Neural cell (in vitro differentiated cells): ENCODE measurements around the gene COL4A2.

ENCODE experiments used
- EP300 ChIP-seq: fragments of 450-650 bp; conservative IDR thresholded peaks from 2 replicates; pipeline ENCODE4 v1.6.1; 2014; ENCODE audit warnings: antibody characterized with exemption, mild to moderate bottlenecking, moderate library complexity; ENCODE audit not compliant: poor library complexity, severe bottlenecking
- EZH2 ChIP-seq: fragments of 200-600, 300-800 bp; shearing (Covaris generic), sonication (generic); IDR thresholded peaks from 2 replicates; pipeline ENCODE4 v1.6.1; 2014; ENCODE audit warnings: antibody characterized with exemption, low read length, borderline replicate concordance, mild to moderate bottlenecking; ENCODE audit not compliant: insufficient read depth, poor library complexity, severe bottlenecking
- POLR2AphosphoS5 ChIP-seq: IDR thresholded peaks from 2 replicates; pipeline ENCODE4 v1.6.1; 2012
- RAD21 ChIP-seq: fragments of 450-650 bp; conservative IDR thresholded peaks from 2 replicates; pipeline ENCODE4 v1.6.1; 2014; ENCODE audit warnings: antibody characterized with exemption, mild to moderate bottlenecking, moderate library complexity
- TAF1 ChIP-seq: IDR thresholded peaks from 2 replicates; pipeline ENCODE4 v1.6.1; 2012; ENCODE audit warnings: low read depth
- TF ChIP-seq, protein P1 (sequence below): fragments of 450-650 bp; IDR thresholded peaks from 2 replicates; pipeline ENCODE4 v1.5.1; 2014; ENCODE audit warnings: antibody characterized with exemption, mild to moderate bottlenecking, moderate library complexity; ENCODE audit not compliant: poor library complexity, severe bottlenecking
- TF ChIP-seq, protein P2 (sequence below): IDR thresholded peaks from 2 replicates; pipeline ENCODE4 v1.6.1; 2012; ENCODE audit warnings: borderline replicate concordance

DNA sequence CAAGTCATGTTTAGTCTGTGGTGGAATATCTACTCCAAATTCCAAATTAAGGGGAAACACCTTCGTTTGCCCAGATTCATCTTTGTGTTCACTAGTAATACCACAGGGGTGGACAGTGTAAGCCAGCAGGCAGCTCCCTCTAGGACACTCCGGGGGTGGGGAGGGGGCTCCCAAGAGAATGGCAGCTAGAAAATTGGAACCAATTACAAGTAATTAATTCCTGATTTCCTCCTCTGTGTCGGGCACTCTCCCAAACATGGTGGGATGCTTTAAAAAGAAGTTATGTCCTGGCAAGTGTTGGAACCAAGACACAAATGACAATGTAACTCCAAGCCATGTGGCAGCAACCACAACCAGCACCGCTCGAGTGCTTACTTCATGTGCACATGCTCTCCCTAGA, 6.0 kb upstream of the COL4A2 start:
- no peak for TF ChIP-seq EP300
- TF ChIP-seq, protein P1, sequence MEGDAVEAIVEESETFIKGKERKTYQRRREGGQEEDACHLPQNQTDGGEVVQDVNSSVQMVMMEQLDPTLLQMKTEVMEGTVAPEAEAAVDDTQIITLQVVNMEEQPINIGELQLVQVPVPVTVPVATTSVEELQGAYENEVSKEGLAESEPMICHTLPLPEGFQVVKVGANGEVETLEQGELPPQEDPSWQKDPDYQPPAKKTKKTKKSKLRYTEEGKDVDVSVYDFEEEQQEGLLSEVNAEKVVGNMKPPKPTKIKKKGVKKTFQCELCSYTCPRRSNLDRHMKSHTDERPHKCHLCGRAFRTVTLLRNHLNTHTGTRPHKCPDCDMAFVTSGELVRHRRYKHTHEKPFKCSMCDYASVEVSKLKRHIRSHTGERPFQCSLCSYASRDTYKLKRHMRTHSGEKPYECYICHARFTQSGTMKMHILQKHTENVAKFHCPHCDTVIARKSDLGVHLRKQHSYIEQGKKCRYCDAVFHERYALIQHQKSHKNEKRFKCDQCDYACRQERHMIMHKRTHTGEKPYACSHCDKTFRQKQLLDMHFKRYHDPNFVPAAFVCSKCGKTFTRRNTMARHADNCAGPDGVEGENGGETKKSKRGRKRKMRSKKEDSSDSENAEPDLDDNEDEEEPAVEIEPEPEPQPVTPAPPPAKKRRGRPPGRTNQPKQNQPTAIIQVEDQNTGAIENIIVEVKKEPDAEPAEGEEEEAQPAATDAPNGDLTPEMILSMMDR, result no peak
- no peak for TF ChIP-seq RAD21
- TF ChIP-seq TAF1, result no peak
- no peak for TF ChIP-seq POLR2AphosphoS5
- TF ChIP-seq EZH2, result no peak
- TF ChIP-seq, protein P2, sequence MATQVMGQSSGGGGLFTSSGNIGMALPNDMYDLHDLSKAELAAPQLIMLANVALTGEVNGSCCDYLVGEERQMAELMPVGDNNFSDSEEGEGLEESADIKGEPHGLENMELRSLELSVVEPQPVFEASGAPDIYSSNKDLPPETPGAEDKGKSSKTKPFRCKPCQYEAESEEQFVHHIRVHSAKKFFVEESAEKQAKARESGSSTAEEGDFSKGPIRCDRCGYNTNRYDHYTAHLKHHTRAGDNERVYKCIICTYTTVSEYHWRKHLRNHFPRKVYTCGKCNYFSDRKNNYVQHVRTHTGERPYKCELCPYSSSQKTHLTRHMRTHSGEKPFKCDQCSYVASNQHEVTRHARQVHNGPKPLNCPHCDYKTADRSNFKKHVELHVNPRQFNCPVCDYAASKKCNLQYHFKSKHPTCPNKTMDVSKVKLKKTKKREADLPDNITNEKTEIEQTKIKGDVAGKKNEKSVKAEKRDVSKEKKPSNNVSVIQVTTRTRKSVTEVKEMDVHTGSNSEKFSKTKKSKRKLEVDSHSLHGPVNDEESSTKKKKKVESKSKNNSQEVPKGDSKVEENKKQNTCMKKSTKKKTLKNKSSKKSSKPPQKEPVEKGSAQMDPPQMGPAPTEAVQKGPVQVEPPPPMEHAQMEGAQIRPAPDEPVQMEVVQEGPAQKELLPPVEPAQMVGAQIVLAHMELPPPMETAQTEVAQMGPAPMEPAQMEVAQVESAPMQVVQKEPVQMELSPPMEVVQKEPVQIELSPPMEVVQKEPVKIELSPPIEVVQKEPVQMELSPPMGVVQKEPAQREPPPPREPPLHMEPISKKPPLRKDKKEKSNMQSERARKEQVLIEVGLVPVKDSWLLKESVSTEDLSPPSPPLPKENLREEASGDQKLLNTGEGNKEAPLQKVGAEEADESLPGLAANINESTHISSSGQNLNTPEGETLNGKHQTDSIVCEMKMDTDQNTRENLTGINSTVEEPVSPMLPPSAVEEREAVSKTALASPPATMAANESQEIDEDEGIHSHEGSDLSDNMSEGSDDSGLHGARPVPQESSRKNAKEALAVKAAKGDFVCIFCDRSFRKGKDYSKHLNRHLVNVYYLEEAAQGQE, result no peak
